Loucy (cell line): ENCODE results near the gene SNAPC1.

Source experiments
- EZH2phosphoT487 ChIP-seq: fragments of 200-600 bp; IDR thresholded peaks from 2 replicates; pipeline ENCODE4 v1.6.1; 2018; ENCODE audit warnings: antibody characterized with exemption, mild to moderate bottlenecking, moderate library complexity, borderline replicate concordance
- TF ChIP-seq, protein P1 (sequence below): fragments of 200-600 bp; sonication (generic); conservative IDR thresholded peaks from 2 replicates; pipeline ENCODE4 v1.5.1; 2014; ENCODE audit warnings: mild to moderate bottlenecking, antibody characterized with exemption, low read length

DNA sequence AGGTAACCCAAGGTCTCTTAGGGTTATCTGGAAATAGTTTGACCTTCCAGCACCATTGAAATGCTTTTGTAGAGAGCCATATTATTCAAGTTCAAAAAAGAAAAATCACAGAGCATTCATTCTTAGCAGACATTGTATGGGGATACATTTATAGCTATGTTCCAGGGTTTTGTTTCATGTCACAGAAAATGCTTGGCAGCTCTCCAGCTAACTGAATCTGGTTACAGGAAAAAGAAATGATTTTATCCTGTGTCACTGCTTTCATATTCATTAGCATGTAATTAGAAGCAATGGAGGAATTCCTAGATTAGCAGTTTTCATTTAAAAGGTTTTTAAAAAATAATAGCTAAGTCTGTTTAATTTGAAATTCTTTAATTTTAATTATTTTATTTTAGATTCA, 78.9 kb downstream of the SNAPC1 start:
- TF ChIP-seq, protein P1, sequence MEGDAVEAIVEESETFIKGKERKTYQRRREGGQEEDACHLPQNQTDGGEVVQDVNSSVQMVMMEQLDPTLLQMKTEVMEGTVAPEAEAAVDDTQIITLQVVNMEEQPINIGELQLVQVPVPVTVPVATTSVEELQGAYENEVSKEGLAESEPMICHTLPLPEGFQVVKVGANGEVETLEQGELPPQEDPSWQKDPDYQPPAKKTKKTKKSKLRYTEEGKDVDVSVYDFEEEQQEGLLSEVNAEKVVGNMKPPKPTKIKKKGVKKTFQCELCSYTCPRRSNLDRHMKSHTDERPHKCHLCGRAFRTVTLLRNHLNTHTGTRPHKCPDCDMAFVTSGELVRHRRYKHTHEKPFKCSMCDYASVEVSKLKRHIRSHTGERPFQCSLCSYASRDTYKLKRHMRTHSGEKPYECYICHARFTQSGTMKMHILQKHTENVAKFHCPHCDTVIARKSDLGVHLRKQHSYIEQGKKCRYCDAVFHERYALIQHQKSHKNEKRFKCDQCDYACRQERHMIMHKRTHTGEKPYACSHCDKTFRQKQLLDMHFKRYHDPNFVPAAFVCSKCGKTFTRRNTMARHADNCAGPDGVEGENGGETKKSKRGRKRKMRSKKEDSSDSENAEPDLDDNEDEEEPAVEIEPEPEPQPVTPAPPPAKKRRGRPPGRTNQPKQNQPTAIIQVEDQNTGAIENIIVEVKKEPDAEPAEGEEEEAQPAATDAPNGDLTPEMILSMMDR: no peak
- no peak for TF ChIP-seq EZH2phosphoT487
